ELF-1 (cell line): ENCODE measurements around the gene IVD.

Experiments used
- DNase-seq: peaks from one replicate; pipeline ENCODE4 v3.0.0-alpha.2; 2016; ENCODE audit warnings: low read depth, low spot score

Gene IVD

DNA sequence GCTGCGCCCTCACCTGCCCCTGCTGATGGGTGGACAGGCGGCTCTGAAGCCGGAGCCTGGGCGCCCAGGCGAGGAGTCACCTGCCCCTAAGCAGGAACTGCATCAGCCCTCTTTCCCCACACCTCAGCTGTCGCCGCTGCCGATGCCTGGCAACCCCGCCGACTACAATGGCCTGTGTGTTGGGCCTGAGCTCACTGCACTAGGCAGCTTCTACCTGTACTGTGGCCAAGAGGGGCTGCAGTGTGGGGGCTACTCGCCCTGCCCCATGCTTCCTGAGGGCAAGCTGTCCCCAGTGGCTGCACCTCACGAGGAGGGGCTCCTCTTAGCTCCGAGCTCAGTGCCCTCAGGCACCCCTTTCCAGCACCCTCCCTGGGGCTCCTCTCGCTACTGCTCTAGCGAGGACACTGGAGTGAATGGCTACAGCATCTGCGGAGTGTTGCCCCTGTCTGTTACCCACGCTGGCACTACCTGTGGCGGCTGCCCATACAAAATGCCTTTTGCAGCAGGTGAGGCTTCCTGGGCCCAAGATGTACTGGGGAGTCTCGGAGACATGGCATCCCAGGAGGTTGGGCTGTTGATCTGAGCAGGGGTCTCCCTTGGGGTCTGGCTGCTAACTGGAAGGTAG, 53.9 kb downstream of the IVD start:
- DNase-seq: no peak

DNA sequence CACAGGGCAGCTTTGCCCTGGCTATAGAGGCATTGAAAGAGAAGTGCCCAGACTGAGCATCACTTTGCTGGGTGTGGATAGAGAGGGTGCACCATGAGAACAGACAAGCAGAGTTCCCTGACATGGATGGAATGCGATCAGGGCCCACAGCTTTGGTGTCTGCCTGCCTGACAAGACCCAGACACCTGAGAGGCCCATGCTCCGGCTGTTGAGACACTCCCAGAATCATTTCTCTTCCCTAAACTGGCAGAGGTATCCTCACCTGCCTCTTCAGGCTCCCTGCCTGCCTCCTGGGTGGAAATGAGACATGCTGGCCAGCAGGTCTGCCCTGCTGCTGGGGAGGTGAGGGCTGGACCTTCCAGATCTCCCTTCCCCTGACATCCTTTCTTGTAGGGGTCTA, 54.8 kb downstream of the IVD start:
- DNase-seq: no peak

DNA sequence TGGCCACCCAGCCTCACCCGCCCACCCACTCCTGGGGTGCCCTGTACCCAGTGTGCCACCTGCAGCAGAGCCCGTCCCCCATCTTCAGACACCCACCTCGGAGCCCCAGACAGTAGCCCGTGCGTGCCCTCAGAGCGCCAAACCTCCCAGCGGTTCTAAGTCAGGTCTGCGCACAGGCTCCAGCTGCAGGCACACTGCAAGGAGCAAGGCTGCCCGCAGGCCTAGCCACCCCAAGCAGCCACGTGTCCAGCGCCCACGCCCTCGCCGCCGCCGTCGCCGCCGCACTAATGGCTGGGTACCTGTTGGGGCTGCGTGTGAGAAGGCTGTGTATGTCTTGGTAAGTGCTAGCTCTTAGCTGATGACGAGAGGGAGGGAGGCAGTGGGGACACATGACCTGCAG, 56.4 kb downstream of the IVD start:
- no peak for DNase-seq

DNA sequence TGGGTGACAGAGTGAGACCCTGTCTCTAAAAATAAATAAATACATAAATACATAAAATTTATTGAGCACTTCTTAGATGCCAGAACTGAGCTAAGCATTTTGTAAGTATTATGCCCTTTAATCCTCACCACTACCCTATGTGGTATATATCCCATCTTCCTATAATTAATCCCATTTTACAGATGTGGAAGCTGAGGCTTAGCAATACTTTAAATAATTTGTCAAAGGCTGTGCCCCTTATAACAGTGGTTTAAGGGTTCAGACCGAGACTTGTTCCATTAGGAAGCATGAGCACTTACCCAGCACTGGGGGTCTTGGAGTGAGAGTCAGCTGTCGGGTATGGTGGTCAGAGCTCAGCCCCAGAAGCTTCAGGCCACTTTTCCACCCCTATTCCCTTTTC, 57.7 kb downstream of the IVD start:
- DNase-seq: no peak

DNA sequence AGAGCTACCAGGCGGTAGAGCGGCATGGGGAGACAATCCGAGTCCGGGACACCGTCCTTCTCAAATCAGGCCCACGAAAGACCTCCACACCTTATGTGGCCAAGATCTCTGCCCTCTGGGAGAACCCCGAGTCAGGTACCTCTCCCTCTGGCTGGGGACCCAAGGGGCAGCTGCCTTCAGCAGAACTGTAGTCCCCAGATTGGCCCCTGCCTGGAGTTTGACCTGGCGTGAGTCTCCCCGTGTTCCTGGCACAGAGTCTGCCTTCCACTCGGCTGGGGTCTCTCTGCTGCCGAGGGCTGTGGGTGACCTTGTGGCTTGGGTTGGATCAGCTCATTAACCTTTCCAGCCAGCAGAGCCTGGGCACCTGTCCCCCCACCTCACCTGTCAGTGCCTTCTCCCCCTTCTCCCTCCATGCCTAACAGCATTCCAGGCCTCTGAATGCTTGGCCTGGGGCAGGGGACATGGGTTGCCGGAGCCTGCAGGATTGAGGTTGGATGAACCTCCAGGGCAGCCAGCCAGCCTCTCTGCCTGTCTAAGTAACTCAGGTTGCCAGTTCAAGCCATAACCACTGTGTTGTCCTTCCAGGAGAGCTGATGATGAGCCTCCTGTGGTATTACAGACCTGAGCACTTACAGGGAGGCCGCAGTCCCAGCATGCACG, 58.4 kb downstream of the IVD start:
- no peak for DNase-seq

DNA sequence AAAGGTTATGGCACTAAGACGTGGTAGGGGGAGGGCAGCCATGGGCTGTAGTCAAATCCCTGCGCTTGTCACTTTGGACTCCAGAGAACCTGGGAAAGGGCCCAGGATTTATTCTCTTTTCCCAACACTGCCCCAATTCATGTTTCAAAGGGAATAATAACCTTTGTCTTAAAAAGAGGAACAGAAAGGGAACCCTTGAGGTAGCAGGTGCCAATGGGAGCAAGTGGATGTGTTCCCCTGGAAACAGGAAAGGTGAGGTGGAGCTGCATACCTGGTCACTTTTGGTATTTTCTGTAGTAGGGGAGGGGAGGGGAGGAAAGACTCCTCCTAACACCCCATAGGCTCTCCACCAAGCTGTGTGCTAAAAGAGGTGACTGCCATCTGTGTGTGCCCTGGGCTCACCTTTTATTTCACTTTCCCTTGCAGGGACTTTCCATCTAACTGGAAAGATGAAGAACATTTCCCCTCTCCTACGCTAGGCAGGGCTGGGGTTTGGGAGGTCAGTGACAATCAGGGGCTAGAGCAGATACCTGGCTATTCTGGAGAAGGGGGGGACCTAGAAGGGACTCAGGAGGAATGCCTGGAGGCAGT, 59.1 kb downstream of the IVD start:
- no peak for DNase-seq

DNA sequence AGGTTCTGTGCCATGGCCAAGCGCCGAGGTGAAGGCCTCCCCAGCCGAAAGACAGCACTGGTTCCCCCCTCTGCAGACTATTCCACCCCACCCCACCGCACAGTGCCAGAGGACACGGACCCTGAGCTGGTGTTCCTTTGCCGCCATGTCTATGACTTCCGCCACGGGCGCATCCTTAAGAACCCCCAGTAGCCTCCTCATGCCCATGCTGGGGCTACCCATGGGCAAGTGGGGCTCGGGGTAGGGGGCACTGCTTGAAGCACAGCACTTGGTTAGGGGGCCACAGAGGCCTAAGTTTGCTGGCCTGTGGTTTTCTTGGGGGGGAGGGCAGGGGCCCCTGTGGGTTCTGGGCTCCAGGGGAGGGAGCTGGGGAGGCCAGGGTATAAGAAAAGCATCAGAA, 60.3 kb downstream of the IVD start:
- no peak for DNase-seq

DNA sequence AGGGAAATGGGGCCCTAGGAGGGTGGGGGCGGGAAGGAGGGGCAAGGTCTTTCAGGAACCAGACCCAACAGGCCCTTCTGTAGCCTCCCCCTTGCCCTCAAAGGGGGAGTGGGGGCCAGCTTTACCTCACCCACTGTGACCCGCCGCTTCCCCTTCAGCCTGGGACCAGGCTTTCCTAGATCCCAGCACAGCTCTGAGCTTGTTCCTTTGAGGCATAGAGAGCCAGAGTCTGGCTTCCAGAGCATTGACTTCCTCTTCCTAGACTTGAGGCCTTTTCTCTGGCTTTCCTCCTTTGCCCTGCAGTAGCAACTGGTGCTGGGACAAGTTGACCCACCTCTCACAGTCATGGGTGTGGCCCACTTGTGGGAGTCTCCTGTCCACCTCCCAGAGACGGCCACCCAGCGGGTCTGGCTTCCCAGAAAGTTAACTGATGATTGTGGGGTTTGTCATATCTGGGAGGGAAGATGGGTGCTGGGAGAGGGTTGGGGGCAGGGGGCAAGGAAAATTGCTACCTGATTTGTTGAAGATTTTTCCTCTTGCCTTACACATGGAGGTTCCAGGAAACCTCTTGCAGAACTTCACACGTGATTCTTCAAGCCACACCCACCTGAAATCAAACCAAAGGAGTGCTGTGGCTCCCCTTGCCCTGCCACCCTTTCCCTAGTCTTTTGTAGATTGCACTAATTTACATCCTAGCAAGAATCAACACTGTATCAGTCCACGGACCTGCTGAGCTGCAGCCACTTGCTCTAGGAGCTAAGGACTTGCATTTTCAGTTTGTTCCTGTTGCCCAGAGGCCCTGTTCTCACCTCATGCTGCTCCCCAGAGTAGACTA, 61.0 kb downstream of the IVD start:
- DNase-seq: no peak

DNA sequence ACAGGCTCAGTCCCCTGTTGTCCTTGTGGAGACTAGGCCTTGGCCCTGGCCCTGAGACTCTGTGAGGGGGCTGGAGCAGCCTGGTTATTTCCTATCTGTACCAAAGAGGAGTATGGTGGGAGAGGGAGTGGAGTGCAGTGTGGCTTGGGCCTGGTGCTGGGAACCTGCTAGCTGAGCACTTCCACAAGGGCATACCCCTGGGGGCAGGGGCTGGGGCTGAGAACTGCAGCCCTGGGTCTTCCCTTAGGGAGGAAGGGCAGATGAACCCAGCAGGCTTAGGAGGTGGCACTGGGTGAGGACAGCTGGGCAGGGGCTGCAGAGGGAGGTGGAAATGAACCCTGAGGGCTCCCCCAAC, 61.6 kb downstream of the IVD start:
- DNase-seq: no peak

DNA sequence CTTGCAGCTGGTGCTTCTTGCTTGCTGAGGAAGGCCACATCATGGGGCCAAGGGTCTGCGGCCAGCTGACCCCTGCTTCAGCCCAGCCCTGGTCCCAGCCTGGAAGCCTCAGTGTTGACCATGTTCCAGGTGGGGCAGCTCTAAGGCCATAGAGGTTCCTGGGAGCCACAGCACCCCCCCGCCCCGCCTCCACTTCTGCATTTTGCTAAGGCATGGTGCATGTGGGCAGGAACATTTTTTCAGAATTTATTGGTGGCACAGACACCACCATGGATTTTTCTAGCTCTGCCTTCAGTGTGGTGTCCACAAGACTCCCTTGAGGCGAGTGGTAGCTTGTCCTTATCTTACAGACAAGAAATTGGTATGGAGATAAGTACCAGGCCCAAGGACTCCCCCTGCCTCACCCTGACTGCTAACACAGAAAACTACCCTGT, 63.3 kb downstream of the IVD start:
- no peak for DNase-seq

DNA sequence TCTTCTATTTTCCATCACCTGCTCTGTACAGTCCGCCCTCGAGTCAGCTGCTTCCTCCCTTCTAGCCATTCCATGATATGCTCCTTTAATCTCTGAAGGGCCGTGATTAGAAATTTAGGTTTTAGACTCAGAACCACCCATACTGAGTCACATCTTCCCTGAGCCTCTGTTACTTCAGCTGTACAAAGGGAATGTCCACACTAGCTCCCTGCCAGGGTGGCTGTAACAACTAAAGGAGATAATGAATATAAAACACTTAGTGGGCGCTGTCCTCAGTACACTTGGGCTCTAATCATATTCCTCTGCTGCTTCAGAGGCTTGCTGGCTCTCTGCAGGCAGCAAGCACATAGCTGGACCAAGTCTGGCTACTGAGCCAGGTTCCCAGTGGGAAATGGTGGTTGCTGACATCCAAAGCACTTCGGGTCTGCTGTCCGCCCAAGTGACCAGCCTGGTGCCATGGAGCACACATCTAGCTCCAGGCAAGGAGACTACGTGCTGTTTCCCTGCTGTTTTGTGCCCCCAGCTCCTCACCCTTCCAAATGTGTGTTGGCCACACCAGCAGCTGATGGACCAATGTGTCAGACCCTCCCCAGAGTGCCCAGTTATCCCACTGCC, 64.3 kb downstream of the IVD start:
- DNase-seq: no peak

DNA sequence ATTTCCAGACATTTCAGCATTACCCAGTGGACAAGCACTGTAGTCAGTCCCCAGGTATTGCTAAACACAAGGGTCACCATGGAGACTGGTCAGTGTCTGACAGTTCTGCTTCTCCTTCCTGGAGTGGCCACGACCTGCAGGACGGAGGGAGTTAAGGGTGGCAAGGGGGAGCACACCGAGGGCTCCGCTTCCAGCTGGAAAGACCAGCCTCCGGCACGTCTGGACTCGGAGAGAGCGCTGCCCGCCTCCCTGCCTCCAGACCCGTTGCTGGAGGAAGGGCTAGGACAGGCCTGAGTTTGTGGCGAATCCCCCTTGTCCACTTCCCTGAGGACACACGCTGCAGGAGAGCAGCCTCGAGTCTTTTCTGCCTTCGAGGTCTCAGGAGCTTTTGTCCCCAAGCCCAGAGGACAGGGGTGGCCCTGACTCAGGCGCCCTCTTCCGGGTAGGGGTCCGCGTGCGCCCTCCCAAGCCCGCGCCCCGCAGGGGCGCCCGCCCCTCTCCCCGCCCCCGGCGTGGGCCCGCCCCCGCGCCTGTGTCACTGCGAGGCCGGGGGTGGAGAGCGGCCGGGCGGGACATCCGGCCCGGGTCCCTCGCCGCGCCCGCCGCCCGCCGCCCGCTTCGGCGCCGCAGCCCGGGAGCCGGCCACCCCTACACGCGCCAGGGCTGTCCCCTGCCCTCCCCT, 65.0 kb downstream of the IVD start, which contains the start of gene CHST14:
TSS of gene CHST14 (plus strand) at position 562 of the 682 bp plus-strand sequence. CDS start 230 bp downstream, outside the sequence.
- DNase-seq: peak; percentile 78
